GM18508 (cell line): ENCODE measurements around the gene AFAP1.

Experiments used
- ATAC-seq: cut with Tn5 transposase; IDR thresholded peaks from one replicate; pipeline ENCODE4 v1.9.1; 2021; ENCODE audit warnings: moderate number of reproducible peaks; ENCODE audit not compliant: insufficient read depth, unreplicated experiment

The AFAP1 gene

GRCh38 chr4:7847206-7847605 lies 92.5 kb downstream of the AFAP1 start:
- ATAC-seq = no peak

DNA sequence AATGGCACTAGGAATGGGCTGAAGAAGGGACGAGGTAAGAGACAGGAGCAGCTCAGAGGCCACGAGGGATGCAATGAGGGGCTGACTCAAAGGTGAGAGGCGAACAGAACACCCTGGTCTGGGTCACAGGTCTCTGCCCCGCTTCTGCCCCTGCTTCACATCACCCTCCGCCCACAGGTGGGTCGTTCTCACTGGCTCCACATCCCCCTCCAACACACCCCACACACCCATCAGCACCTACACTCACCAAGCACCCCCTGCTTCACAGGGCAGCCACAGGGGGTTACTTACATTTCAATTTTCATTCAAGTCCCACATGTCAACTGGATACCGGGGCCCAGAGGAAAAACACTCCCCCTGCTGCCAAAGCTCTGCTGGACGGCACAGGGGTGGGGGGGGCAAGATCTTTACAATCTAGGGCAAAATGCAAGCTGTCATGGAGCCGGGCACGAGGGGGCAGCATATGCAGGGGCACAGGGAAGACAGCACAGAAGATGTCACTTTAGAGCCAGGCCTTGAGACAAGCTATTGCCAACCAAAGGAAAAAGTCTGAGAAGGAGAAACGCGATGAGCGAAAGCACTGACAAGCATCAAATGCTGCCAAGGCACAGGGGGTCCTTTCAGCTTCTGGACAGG lies 94.0 kb downstream of the AFAP1 start:
- no peak for ATAC-seq

- ATAC-seq = no peak
These were observed 95.1 kb downstream of the AFAP1 start for GRCh38 chr4:7844594-7844991.

DNA sequence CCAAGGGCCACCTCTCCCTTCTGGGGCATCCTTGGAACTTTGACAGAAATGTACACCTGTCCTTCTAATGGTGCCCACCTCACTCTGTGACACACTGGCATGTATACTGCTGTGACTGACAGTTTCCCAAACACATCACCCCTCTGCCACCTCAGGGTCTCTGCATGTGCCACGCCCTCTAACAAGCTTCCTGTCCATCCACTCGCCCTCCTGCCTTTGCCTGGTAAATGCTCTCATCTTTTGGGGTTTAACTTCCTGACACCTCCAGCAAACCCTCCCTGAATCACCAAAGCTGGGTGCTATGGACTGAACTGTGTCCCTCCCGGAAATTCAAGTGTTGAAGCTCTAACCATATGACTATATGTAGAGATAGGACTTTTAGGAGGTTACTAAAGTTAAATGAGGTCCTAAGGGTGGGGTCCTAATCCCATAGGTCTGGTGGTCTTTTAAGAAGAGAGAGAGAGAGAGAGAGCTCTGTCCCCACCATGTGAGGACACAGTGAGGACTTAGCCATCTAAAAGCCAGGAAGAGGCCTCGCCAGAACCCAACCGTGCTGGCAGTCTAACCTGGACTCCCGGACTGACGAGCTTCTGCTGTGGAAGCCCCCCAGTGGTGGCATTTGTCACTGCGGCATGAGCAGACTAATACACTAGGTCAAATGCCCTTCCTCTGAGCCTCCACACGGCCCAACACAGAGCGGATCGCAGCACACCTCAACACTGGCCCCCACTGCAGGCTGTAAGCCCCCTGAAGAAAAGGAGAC lies 95.6 kb downstream of the AFAP1 start:
- no peak for ATAC-seq

DNA sequence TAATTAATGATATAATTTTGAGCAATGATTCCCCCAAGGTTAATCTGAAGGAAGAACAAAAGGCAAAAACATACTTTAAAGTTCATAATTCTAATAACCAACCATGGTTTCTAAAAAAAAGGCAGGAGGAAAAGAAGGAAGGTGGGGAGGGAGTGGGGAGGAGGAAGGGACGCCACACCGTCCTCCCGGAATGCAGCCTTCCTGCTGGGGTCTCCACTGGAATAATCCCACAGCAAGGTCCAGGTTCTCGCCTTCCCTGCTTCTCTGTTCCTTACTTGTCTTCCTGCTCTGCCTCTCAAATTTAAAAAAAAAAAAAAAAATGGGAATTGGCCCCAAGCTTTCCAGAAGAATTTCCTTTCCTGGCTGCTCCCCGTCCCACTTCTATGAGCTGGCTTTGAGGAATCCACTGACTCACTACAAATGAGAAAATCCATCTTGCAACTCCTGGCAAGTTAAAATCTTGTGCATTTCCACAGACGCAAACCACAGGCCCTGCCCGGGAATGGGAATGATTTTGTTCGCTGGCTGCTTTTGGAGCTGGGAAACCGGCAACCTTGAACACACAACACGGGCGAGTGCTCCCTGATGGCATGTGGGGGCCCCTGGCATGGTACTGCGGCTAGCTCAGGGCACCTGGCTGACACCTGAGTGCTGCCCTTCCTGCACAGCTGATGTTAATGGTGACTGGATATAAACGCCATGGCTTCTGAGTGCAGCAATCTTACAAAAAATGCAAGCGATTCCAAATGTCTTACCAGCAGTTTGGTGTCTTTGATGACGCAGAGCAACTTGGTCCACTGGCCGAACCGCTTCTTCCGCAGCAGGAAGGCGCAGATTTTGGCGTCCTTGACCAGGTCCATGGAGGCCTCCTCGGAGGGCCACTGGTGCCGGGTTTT lies 97.0 kb downstream of the AFAP1 start:
- no peak for ATAC-seq

GRCh38 chr4:7841894-7842293 lies 97.8 kb downstream of the AFAP1 start:
- ATAC-seq = no peak

DNA sequence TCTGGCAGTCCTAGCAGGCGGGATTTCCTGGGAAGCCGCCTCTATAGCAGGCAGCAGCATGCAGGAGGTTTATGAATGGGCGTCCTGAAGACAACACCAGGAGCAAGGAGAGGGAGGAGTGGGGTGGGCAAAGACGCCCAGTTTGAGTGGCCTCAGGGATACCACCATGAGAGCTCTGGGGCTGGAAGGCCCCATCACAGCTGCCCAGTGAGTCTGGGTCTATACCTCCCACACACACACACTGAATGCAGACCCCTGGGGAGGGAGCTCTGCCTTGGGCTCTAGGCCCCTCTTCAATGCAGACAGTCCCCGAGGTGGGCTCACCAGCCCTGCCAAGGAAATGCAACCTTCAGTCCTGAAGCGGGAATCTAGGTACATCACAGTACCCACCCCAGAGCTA lies 98.6 kb downstream of the AFAP1 start:
- no peak for ATAC-seq

GRCh38 chr4:7839856-7840255 lies 99.8 kb downstream of the AFAP1 start:
- ATAC-seq = no peak

DNA sequence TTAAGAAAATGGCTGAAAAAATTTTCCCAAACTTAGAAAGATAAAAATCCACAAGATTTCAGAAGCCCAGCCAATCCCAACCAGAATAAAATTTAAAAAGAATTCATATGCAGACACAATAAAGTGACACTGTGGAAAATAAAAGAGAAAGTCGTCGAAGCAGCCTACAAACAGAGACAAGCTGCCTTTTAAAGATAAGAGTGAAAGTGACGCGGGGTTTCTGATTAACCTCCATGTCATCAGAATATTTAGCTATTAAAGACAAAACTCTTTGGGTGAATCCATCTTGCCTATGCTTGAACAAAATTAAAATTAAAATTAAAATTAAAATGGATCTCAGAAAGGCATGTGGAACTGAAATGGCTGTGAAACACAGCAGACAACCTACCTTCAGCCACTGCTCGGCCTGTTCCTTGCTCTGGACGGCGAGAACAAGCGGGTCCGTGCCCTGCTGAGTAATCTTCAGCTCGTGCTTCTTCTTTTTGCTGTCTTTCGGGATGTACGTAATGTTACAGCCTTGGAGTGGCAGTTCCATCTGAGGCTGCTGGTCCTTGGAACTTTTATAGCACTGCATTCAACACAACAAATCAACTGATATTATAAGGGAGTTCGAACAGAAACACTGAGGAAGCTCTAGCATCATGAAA lies 101.4 kb downstream of the AFAP1 start:
- no peak for ATAC-seq

GRCh38 chr4:7837597-7838135 lies 102.0 kb downstream of the AFAP1 start:
- ATAC-seq = no peak

GRCh38 chr4:7831858-7832730 lies 107.6 kb downstream of the AFAP1 start:
- no peak for ATAC-seq

DNA sequence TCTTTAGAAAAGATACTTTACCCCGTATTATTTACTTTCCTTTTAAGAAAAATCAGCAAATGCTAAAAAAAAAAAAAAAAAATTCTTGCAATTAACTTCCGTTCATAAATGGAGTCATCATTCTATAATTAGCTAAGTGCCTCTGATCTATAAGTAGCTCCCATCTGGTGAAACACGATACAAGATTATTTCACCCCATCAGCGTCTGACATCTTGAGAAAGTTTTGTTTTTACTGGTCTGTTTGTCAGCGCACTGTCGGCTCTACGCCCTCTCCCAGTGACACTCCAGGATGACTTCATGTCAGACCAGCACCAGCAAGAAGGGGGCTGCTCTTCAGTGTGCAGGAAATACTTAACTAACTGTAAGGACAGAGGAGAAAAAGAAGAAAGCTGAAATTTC lies 108.3 kb downstream of the AFAP1 start:
- no peak for ATAC-seq

- no peak for ATAC-seq
These were observed 108.9 kb downstream of the AFAP1 start for GRCh38 chr4:7830747-7831146.

DNA sequence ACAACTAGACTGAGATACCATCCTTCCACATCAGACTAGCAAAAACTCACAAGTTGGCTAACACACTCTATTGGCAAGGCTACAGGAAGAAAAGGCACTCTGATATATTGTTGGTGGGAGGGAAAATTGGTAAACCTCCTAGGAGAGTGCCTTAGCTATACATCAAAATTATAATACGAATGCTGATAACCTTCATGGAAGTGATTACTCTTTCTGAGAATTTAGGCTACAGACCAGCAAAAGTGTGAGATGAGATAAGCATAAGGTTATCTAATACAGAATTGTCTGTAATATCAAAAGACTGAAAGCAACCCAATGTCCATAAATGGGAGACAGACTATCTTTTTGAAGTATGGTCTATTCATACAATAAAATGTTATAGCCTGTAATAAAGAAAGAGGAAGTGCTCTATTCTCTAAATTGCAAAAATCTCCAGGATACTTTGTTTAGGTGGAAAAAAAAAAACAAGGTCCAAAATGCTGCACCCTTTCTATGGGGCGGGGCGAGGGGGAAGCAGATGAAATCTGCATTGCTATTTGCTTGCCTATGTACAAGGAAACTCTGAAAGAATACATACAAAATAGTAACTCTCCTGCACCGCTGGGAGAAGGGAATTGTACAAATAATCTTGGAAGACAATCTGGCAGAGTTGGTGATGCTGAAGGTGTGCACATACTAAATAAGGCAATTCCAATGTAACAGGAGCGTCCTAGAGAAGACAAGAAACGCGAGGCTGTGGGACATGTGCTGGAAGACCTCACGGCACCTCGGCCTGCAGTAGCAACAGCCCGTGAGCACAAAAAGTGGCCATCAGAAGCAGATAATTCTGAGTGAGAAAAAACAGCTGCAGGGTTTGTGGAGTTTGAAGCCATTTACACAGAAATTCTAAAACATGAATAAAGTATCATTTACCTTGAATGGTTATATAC lies 109.7 kb downstream of the AFAP1 start:
- no peak for ATAC-seq

DNA sequence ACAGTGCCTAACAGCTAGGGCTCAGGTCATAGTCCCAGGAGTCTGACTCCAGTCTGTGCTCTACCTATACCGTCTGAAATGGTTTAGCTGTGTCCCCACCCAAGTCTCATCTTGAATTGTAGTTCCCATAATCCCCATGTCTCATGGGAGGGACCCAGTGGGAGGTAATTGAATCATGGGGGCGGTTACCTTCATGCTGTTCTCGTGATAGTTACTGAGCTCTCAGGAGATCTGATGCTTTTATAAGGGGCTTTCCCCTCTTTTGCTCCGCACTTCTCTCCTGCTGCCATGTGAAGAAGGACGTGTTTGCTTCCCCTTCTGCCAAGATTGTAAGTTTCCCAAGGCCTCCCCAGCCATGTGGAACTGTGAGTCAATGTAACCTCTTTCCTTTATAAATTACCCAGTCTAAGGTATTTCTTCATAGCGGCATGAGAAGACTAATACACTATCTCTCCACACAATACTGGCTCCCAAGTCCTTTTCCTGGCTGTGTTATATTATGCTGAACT lies 110.8 kb downstream of the AFAP1 start:
- ATAC-seq = no peak

DNA sequence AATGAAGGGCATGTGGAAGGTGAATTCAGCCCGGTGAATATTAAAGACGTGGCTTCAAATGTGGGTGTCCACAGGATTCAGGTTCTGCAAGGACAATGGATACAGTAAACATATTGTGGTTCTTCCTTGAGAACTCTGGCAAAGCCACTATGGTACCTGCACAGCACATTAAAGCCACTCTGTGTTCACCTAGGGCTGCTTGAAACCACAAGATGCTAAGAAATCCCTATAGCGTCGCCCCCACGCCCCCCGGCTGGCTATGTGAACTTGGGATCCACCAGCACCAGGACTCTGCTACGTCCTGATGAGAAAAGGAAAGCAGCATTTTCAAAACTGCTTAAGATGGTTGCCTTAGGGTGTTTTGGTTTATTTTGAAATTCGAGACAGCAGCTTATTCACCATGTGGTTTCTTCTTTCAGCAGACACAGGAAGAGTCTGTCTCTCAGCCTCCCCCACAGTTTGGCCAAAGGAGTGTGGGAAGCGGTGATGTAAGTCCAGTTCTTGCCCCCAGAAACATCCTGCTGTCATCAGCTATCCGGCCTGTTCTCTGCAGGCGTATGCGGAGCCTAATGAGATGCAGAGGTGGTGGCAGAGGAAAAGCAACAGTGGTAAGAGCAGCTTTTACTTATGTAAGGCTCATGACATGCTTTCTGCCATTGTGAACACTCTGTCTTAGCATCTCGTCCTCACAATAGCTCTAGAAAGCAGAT lies 111.5 kb downstream of the AFAP1 start:
- no peak for ATAC-seq

GRCh38 chr4:7827566-7827965 lies 112.1 kb downstream of the AFAP1 start:
- no peak for ATAC-seq

- no peak for ATAC-seq
These were observed 112.8 kb downstream of the AFAP1 start for GRCh38 chr4:7826909-7827306.
